K562 (cell line): Measurements from ENCODE around the gene TDRD9. TPM values are rescaled to one million over a fixed set of nuclear protein-coding genes. Genes with fewer than 3 reads are reported as not detected.

Experiments used
- ATAC-seq: fragments of 200-7000 bp; cut with Tn5 transposase; 3 replicates; pipeline ENCODE4 v1.9.1; 2020; ENCODE audit warnings: moderate library complexity
- BruUV-seq: library from RNA; stranded (reverse); fragments of 400-500 nt; replicated peaks from 2 replicates; lab custom pipeline; 2021; lab: Mats Ljungman, UMichigan
- CTCF ChIA-PET: fragments of 300-600 bp; formaldehyde crosslinking; extraction: SDS; loops from one replicate; lab custom pipeline; 2021; ENCODE audit warnings: low intra/inter-chr PET ratio; lab: Yijun Ruan, JAX
- POLR2A ChIA-PET: fragments of 300-600, 350-650 bp; sonication (Branson Sonifier 250); formaldehyde crosslinking; extraction: SDS; loops from one replicate; lab custom pipeline; 2021; ENCODE audit warnings: antibody characterized with exemption, inconsistent platforms; lab: Yijun Ruan, JAX
- DNase-seq, 4 experiments: peaks; one replicate each; pipeline versions ENCODE4 v3.0.0 to v3.0.0-alpha.2; 2011 to 2018; ENCODE audit warnings: low spot score in 3 of 4, mixed read lengths in 3 of 4; ENCODE audit errors: extremely low read depth in 1 of 4
- FAIRE-seq: peaks from 2 replicates; lab custom pipeline; 2011; peaks lifted over from hg19 to GRCh38; lab: Jason Lieb, UNC
- H2AFZ ChIP-seq: 2 replicates; pipeline ENCODE4 v1.6.0; 2011; ENCODE audit warnings: low read depth, low read length, control low read depth, inconsistent platforms
- H3K27ac ChIP-seq: fragments of 200-600 bp; 3 replicates; pipeline ENCODE4 v1.8.0; 2011; ENCODE audit warnings: low read depth, mild to moderate bottlenecking, control low read depth, inconsistent platforms, low read length, moderate library complexity, mixed read lengths; ENCODE audit errors: extremely low read depth
- H3K27me3 ChIP-seq, 2 experiments: fragments of 300-600 bp in 1 of 2; 2 replicates in 1 of 2; 3 replicates in 1 of 2; pipeline versions ENCODE4 v1.6.0 to v1.8.0; 2011; ENCODE audit warnings: inconsistent platforms in 2 of 2, low read length in 2 of 2, mild to moderate bottlenecking in 1 of 2, mixed read lengths in 1 of 2, moderate library complexity in 1 of 2; ENCODE audit not compliant: control insufficient read depth in 2 of 2, insufficient read depth in 2 of 2
- H3K36me3 ChIP-seq: fragments of 300-600 bp; 3 replicates; pipeline ENCODE4 v1.8.0; 2011; ENCODE audit warnings: mild to moderate bottlenecking, low read length, inconsistent platforms; ENCODE audit not compliant: control insufficient read depth, insufficient read depth
- H3K4me1 ChIP-seq, 2 experiments: fragments of 200-600 bp in 1 of 2; replicated peaks in 1 of 2; 2 replicates in 1 of 2; 3 replicates in 1 of 2; pipeline versions ENCODE4 v1.5.1 to v1.8.0; 2011; ENCODE audit warnings: inconsistent platforms in 2 of 2, low read length in 2 of 2, mild to moderate bottlenecking in 1 of 2, mixed read lengths in 1 of 2, moderate library complexity in 1 of 2; ENCODE audit not compliant: control insufficient read depth in 2 of 2, insufficient read depth in 2 of 2
- H3K4me2 ChIP-seq: 2 replicates; pipeline ENCODE4 v1.6.1; 2011; ENCODE audit warnings: low read length, control low read depth, inconsistent platforms, mixed read lengths; ENCODE audit not compliant: insufficient read depth
- H3K4me3 ChIP-seq: fragments of 200-600 bp; sonication (generic), shearing (Covaris generic); 2 replicates; pipeline ENCODE4 v1.5.1; 2016; ENCODE audit warnings: control low read depth, inconsistent platforms
- H3K79me2 ChIP-seq: fragments of 200-600 bp; 3 replicates; pipeline ENCODE4 v1.8.0; 2011; ENCODE audit warnings: low read length, inconsistent platforms; ENCODE audit not compliant: control insufficient read depth, insufficient read depth
- H3K9ac ChIP-seq, 2 experiments: 2 replicates each; pipeline versions ENCODE4 v1.6.0 to v1.6.1; 2011; ENCODE audit warnings: low read depth in 2 of 2, low read length in 2 of 2, control low read depth in 1 of 2, inconsistent platforms in 1 of 2, mild to moderate bottlenecking in 1 of 2, mixed read lengths in 1 of 2; ENCODE audit not compliant: insufficient read depth in 1 of 2
- H3K9me1 ChIP-seq: one replicate; pipeline ENCODE4 v1.6.0; 2011; ENCODE audit warnings: inconsistent platforms, mild to moderate bottlenecking, low read length, moderate library complexity; ENCODE audit not compliant: control insufficient read depth, insufficient read depth
- H3K9me3 ChIP-seq: replicated peaks from 2 replicates; pipeline ENCODE4 v1.5.1; 2011; ENCODE audit warnings: low read depth, low read length, inconsistent platforms; ENCODE audit not compliant: control insufficient read depth, insufficient read depth
- H4K20me1 ChIP-seq: replicated peaks from 2 replicates; pipeline ENCODE4 v1.6.1; 2011; ENCODE audit warnings: low read length, inconsistent platforms, mixed read lengths; ENCODE audit not compliant: control insufficient read depth, insufficient read depth
- CHD4 ChIP-seq: fragments of 200-600 bp; sonication (generic); IDR thresholded peaks from 3 replicates; pipeline ENCODE4 v1.6.1; 2012; ENCODE audit warnings: low read depth, mild to moderate bottlenecking, mixed read lengths, low read length, inconsistent platforms; ENCODE audit not compliant: insufficient read depth, insufficient replicate concordance, poor library complexity, severe bottlenecking
- ETS1 ChIP-seq: conservative IDR thresholded peaks from 2 replicates; pipeline ENCODE4 v1.6.1; 2011; ENCODE audit warnings: low read depth, mild to moderate bottlenecking, low read length; ENCODE audit not compliant: control insufficient read depth
- ETS2 ChIP-seq: IDR thresholded peaks from 2 replicates; pipeline ENCODE4 v1.6.1; 2016; ENCODE audit warnings: borderline replicate concordance, missing genetic modification characterization, mild to moderate bottlenecking, moderate library complexity, missing compliant biosample characterization; ENCODE audit not compliant: poor library complexity, severe bottlenecking
- GATA2 ChIP-seq: sonication (generic); formaldehyde crosslinking; IDR thresholded peaks from 2 replicates; pipeline ENCODE4 v1.4.0; 2020; ENCODE audit warnings: mild to moderate bottlenecking, missing genetic modification reagents
- HDAC1 ChIP-seq, 2 experiments: fragments of 450-650 bp; IDR thresholded peaks; 2 replicates each; pipeline ENCODE4 v1.6.1; 2016 to 2017; ENCODE audit warnings: inconsistent platforms in 1 of 2, mild to moderate bottlenecking in 1 of 2, moderate library complexity in 1 of 2
- SPI1 ChIP-seq: IDR thresholded peaks from 2 replicates; pipeline ENCODE4 v1.6.1; 2011; ENCODE audit warnings: low read depth, low read length, control low read depth, borderline replicate concordance
- SREBF1 ChIP-seq: fragments of 150-350 bp; IDR thresholded peaks from 2 replicates; pipeline ENCODE4 v1.6.1; 2014; ENCODE audit warnings: antibody characterized with exemption, low read depth, low read length, borderline replicate concordance
- TBL1XR1 ChIP-seq, 2 experiments: IDR thresholded peaks; 2 replicates each; pipeline ENCODE4 v1.6.1; 2012; ENCODE audit warnings: improper control_type of control experiment in 2 of 2, low read length in 2 of 2, mild to moderate bottlenecking in 1 of 2
- XRCC5 ChIP-seq: fragments of 200-400 bp; formaldehyde crosslinking; IDR thresholded peaks from 2 replicates; pipeline ENCODE4 v1.6.1; 2017; ENCODE audit warnings: low read depth, mild to moderate bottlenecking, low read length
- ZNF184 ChIP-seq: sonication (generic); formaldehyde crosslinking; IDR thresholded peaks from 2 replicates; pipeline ENCODE4 v1.5.0; 2020; ENCODE audit warnings: missing genetic modification reagents
- ZNF23 ChIP-seq: fragments of 250-450 bp; sonication (Bioruptor Pico); IDR thresholded peaks from 2 replicates; pipeline ENCODE4 v1.4.0; 2020; ENCODE audit warnings: mild to moderate bottlenecking
- WGBS: fragments of 100-300 bp; shearing (Covaris generic); methylation state at CpG from one replicate; pipeline ENCODE4 v1.1.6; 2016; ENCODE audit warnings: low coverage, mixed read lengths; ENCODE audit not compliant: insufficient coverage; ENCODE audit errors: missing lambda C conversion rate; 5-methylcytosine and 5-hydroxymethylcytosine counted together
- in situ Hi-C: fragments of 300-500 bp; cut with MboI; formaldehyde crosslinking; loops from 4 replicates; pipeline ENCODE4 v1.15.0; 2018; ENCODE audit warnings: inconsistent platforms, mixed read lengths
- intact Hi-C: fragments of 100-400 bp; cut with micrococcal nuclease; formaldehyde crosslinking; loops from 2 replicates; pipeline ENCODE4 v1.14.2; 2022
- polyA plus RNA-seq, 8 experiments: library from polyadenylated mRNA; depleted of rRNA in 4 of 8; stranded (reverse) in 5 of 8; unstranded in 3 of 8; fragments of >200 nt; fragmentation: Nextera tagmentation in 2 of 8; fragmentation: Illumina TruSeq in 1 of 8; extraction: Ambion mirVana in 2 of 8; extraction: Trizol in 1 of 8; gene quantifications; 2 replicates each; pipeline versions ENCODE4 v1.2.1 to v1.2.3, GENCODE V29; 2011 to 2014; ENCODE audit warnings: inconsistent platforms in 1 of 8, missing spikeins in 1 of 8
- total RNA-seq, 7 experiments: library from RNA; depleted of rRNA in 6 of 7; stranded (reverse); fragments of >200 nt in 6 of 7; fragmentation: Illumina TruSeq in 2 of 7; extraction: Trizol in 2 of 7; gene quantifications; 2 replicates each; pipeline versions ENCODE4 v1.2.1 to v1.2.3, GENCODE V29; 2011 to 2021; ENCODE audit warnings: low replicate concordance in 1 of 7
- TF ChIP-seq, protein P1 (sequence below): fragments of 250-450 bp; sonication (Bioruptor Pico); IDR thresholded peaks from 2 replicates; pipeline ENCODE4 v1.8.0; 2022; ENCODE audit warnings: moderate library complexity, mild to moderate bottlenecking, inconsistent platforms

TDRD9 gene
- total and polyA plus RNA-seq, 9 of the 15 experiments (the other 6 are each of a cell fraction or from before 2014, with no cell fraction given) = 0.04 to 0.14 (median 0.04) TPM; not detected in 5

DNA sequence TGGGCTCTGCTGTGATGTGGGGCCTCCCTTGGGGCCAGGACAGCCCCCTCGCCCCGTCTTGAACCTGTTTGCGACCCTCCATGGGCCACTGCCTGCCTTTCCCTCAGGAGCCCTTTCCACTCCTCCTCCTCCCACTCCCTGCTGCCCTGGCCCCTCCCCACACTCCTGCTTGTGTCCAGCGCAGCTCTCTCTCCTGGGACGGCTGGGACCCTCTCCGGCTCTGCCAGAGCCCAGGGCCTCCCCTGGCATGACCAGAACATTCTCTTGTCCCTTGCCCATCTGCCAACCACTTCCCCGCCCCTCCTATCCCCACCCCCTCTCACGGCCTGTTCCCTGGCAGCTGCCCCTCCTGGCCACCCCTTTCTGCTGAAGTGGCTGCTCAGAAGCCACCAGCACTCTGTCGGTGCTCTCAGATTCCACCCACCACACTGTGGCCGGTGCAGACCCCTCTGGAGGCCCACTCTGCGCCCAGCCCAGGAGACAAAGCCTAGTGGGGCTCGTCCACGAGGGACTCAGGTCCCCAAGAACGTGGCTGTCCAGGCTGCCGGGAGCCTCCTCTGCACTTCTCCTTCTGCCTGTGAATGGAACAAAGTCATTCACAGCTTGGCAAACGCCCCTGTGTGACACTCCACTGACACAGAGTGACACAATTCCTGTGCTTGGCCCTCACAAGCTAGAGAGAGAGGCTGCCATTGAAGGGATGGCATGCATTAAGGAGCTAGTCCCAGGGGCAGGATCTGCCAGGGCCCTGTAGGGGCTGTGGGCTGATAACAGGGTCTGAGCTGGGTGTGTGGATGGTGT lies 158.6 kb downstream of the TDRD9 start:
- Histone ChIP-seq H3K4me3 (no peak overlapping the region), H3K4me2 (no peak overlapping the region), H3K9ac (no peak overlapping the region), H3K27me3 (peaks cover 0 to 28% of the 10 kb centered on the region in 2 experiments; a peak in 2 of 5 replicates), H3K27ac (no peak overlapping the region), H3K79me2 (no peaks in the 10 kb centered on the region), H3K4me1 (peaks cover 0 to 13% of the 10 kb centered on the region in 2 experiments; a peak in 2 of 5 replicates)
- no peak for ATAC-seq
- ChIA-PET POLR2A (no interaction called here), CTCF (no interaction called here)
- no TSS peak for BruUV-seq
- no peak for TF ChIP-seq ZNF23 (CRISPR knock-in tag)
- no peak for TF ChIP-seq SREBF1
- TF ChIP-seq, protein P1, sequence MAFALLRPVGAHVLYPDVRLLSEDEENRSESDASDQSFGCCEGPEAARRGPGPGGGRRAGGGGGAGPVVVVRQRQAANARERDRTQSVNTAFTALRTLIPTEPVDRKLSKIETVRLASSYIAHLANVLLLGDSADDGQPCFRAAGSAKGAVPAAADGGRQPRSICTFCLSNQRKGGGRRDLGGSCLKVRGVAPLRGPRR = no peak
- TF ChIP-seq, all 486 proteins: peak for 0
- no peaks in the 10 kb centered on the region for H4K20me1 ChIP-seq
- H3K36me3 ChIP-seq = no peaks in the 10 kb centered on the region
- no peaks in the 10 kb centered on the region for H3K9me1 ChIP-seq
- in situ Hi-C loops = no loop called here
- FAIRE-seq = no peak
- intact Hi-C loops = no loop called here
- no peak overlapping the region for H2AFZ ChIP-seq
- 0% methylated on average over 4 of the region's 16 CpGs for WGBS
- no peaks in the 10 kb centered on the region for H3K9me3 ChIP-seq
- no peak for DNase-seq

- H3K27ac ChIP-seq = no peak overlapping the region
- intact Hi-C loops (no loop called here), in situ Hi-C loops (no loop called here)
- FAIRE-seq (no peak), ATAC-seq (no peak), DNase-seq (no peak)
- H3K36me3 ChIP-seq = no peaks in the 10 kb centered on the region
- POLR2A ChIA-PET = interaction anchor here (0.7 kb wide), 1 partner anchor 9 kb away, joined by 3 read pairs; no protein-coding TSS in a partner anchor
- no peaks in the 10 kb centered on the region for H3K9me3 ChIP-seq
- no peak overlapping the region for H3K4me3 ChIP-seq
- no peaks in the 10 kb centered on the region for H3K79me2 ChIP-seq
- no peaks in the 10 kb centered on the region for H3K9me1 ChIP-seq
- CTCF ChIA-PET = no interaction called here
- no peak overlapping the region for H2AFZ ChIP-seq
- BruUV-seq = no TSS peak
- H3K27me3 ChIP-seq = peaks cover 0 to 23% of the 10 kb centered on the region in 2 experiments; a peak in 2 of 5 replicates
- H3K4me2 ChIP-seq = no peak overlapping the region
- WGBS = under 1% methylated on average over 10 of the region's 17 CpGs
- no peak overlapping the region for H3K9ac ChIP-seq
- H4K20me1 ChIP-seq = no peaks in the 10 kb centered on the region
- peaks cover 0 to 17% of the 10 kb centered on the region in 2 experiments; a peak in 2 of 5 replicates for H3K4me1 ChIP-seq
- TF ChIP-seq GATA2 (CRISPR knock-in tag) = no peak
- TF ChIP-seq XRCC5 = no peak
- TF ChIP-seq ETS2 (tag) = no peak
- TF ChIP-seq CHD4 = no peak
- no peak for TF ChIP-seq TBL1XR1 (IDR thresholded peaks at IDR 0.05; ENCODE audit: low read length in 2 of 2)
- TF ChIP-seq HDAC1 (IDR thresholded peaks at IDR 0.05) = no peak
- no peak for TF ChIP-seq ETS1
- TF ChIP-seq SPI1 = no peak
- TF ChIP-seq ZNF184 (CRISPR knock-in tag) = no peak
These were observed 159.2 kb downstream of the TDRD9 start for GRCh38 chr14:104087505-104087904.
